C4-2B (cell line): ENCODE data around the gene CYBB.
"Not testable (repeated sequence)": the region's sequence is repeated elsewhere in the genome, so short reads cannot be mapped to it uniquely, and the experiment has no call there.

ENCODE experiments used
- ZFX ChIP-seq: fragments of 450-650 bp; IDR thresholded peaks from 2 replicates; pipeline ENCODE4 v1.6.1; 2017
- TF ChIP-seq, protein P1 (sequence below): fragments of 450-650 bp; conservative IDR thresholded peaks from 2 replicates; pipeline ENCODE4 v1.5.1; 2017; ENCODE audit warnings: mild to moderate bottlenecking

DNA sequence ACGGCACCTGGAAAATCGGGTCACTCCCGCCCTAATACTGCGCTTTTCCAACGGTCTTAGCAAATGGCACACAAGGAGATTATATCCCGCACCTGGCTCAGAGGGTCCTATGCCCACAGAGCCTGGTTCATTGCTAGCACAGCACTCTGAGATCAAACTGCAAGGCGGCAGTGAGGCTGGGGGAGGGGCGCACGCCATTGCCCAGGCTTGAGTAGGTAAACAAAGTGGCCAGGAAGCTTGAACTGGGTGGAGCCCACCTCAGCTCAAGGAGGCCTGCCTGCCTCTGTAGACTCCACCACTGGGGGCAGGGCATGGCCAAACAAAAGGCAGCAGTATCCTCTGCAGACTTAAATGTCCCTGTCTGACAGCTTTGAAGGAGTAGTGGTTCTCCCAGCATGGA, 11.0 kb upstream of the CYBB start:
- TF ChIP-seq, protein P1, sequence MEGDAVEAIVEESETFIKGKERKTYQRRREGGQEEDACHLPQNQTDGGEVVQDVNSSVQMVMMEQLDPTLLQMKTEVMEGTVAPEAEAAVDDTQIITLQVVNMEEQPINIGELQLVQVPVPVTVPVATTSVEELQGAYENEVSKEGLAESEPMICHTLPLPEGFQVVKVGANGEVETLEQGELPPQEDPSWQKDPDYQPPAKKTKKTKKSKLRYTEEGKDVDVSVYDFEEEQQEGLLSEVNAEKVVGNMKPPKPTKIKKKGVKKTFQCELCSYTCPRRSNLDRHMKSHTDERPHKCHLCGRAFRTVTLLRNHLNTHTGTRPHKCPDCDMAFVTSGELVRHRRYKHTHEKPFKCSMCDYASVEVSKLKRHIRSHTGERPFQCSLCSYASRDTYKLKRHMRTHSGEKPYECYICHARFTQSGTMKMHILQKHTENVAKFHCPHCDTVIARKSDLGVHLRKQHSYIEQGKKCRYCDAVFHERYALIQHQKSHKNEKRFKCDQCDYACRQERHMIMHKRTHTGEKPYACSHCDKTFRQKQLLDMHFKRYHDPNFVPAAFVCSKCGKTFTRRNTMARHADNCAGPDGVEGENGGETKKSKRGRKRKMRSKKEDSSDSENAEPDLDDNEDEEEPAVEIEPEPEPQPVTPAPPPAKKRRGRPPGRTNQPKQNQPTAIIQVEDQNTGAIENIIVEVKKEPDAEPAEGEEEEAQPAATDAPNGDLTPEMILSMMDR: not testable (repeated sequence)
- not testable (repeated sequence) for TF ChIP-seq ZFX
